Breast epithelium (tissue), 3 donors: ENCODE results near the gene SOCS3.

Experiments
- CTCF ChIP-seq, 3 donors: fragments of 450-650 bp; IDR thresholded peaks; one replicate each; pipeline ENCODE4 v1.5.1; 2016 to 2017; ENCODE audit warnings: antibody characterized with exemption in 3 of 3, mild to moderate bottlenecking in 3 of 3, moderate library complexity in 3 of 3
- POLR2A ChIP-seq: fragments of 450-650 bp; IDR thresholded peaks from one replicate; pipeline ENCODE4 v1.6.1; 2016; ENCODE audit warnings: antibody characterized with exemption, mild to moderate bottlenecking, moderate library complexity

GRCh38 chr17:78338486-78339259 is 21.2 kb downstream of the SOCS3 start:
- TF ChIP-seq CTCF (IDR thresholded peaks at IDR 0.05) = no peak
- no peak for TF ChIP-seq POLR2A
